22Rv1 (cell line): ENCODE results near the gene GPRC5A.

Experiments used
- H3K27ac ChIP-seq: fragments of 450-650 bp; 2 replicates; pipeline ENCODE4 v1.5.1; 2017
- ZFX ChIP-seq: fragments of 450-650 bp; IDR thresholded peaks from 2 replicates; pipeline ENCODE4 v1.6.1; 2017; ENCODE audit warnings: antibody characterized with exemption, borderline replicate concordance
- TF ChIP-seq, protein P1 (sequence below): fragments of 450-650 bp; IDR thresholded peaks from 2 replicates; pipeline ENCODE4 v1.5.1; 2017; ENCODE audit warnings: mild to moderate bottlenecking

GPRC5A gene

DNA sequence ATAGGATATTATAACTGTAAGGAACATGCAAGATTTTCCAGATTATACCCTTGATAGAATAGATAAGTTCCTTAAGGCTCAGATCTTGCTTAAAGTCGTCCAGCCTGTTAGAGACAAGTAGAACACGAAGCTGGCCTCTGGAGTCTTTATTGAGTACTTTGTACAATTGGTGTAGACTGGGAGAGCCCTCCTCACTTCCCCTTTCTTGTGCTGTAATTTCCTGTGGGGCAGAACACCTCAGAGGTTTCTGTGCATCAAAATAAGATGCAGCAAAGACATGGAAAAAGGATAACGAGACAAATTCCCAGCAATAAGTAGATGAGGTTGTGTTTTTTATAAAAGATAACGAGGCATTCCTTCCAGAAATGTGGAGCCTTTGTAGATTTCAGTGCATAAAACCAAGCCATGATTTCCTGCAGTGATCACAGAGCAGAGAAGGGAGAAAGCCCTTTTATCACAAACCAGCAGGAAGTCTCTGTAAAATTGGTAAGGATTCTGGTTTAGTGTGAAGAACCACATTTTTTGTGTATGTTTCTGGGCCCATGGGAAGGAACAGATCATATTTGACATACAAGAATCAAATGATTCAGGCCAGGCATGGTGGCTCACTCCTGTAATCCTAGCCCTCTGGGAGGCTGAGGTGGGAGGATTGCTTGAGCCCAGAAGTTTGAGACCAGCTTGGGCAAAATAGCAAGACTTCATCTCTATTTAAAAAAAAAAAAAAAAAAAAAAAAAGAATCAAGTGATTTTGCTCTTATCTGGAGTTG lies 18.0 kb downstream of the GPRC5A start:
- TF ChIP-seq, protein P1, sequence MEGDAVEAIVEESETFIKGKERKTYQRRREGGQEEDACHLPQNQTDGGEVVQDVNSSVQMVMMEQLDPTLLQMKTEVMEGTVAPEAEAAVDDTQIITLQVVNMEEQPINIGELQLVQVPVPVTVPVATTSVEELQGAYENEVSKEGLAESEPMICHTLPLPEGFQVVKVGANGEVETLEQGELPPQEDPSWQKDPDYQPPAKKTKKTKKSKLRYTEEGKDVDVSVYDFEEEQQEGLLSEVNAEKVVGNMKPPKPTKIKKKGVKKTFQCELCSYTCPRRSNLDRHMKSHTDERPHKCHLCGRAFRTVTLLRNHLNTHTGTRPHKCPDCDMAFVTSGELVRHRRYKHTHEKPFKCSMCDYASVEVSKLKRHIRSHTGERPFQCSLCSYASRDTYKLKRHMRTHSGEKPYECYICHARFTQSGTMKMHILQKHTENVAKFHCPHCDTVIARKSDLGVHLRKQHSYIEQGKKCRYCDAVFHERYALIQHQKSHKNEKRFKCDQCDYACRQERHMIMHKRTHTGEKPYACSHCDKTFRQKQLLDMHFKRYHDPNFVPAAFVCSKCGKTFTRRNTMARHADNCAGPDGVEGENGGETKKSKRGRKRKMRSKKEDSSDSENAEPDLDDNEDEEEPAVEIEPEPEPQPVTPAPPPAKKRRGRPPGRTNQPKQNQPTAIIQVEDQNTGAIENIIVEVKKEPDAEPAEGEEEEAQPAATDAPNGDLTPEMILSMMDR: no peak
- TF ChIP-seq ZFX: no peak
- no peak overlapping the region for H3K27ac ChIP-seq

DNA sequence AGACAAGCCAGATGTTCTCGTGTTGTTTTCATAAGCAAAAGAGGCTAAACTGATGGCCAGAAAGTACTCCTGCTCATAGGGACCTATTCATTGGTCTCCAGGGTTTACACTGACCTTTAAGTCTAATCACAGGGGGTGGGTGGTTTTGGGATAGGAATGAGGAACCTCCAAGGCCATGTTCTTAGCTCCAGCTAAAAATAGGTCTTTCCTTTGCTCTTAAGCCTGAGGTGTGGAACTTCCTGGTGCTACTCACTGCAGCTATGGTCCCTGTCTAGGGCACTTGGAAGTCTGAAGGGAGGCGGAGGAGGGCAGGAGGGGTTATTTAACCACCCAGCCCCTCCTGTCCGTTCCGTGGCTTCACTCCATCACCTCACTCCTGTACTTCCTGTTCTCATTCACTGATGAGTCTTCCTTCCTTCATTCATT lies 18.6 kb downstream of the GPRC5A start:
- H3K27ac ChIP-seq: no peak overlapping the region
- TF ChIP-seq, protein P1: no peak
- no peak for TF ChIP-seq ZFX

DNA sequence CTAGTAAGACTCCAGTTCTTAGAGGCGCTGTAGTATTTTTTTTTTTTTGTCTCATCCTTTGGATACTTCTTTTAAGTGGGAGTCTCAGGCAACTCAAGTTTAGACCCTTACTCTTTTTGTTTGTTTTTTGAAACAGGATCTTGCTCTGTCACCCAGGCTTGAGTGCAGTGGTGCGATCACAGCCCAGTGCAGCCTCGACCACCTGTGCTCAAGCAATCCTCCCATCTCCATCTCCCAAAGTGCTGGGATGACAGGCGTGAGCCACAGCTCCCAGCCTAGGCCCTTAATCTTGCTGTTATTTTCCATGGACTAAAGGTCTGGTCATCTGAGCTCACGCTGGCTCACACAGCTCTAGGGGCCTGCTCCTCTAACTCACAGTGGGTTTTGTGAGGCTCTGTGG lies 21.3 kb downstream of the GPRC5A start:
- H3K27ac ChIP-seq: no peak overlapping the region
- TF ChIP-seq, protein P1: no peak
- TF ChIP-seq ZFX: no peak

DNA sequence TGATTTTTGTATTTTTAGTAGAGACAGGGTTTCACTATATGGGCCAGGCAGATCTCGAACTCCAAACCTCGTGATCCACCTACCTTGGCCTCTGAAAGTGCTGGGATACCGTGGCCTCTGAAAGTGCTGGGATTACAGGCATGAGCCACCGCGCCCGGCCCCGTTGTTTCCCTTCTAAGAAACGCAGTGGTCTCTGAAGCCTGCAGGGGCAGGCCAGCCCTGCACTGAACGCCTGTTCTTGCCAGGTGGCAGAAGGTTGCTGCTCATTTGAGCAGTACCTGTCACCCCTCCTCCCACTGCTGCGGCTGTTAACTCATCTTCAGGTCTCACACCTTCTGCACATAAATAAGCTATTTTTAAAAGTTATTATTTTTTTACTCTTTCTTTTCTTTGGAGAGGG lies 24.3 kb downstream of the GPRC5A start:
- TF ChIP-seq ZFX: no peak
- TF ChIP-seq, protein P1: no peak
- no peak overlapping the region for H3K27ac ChIP-seq

DNA sequence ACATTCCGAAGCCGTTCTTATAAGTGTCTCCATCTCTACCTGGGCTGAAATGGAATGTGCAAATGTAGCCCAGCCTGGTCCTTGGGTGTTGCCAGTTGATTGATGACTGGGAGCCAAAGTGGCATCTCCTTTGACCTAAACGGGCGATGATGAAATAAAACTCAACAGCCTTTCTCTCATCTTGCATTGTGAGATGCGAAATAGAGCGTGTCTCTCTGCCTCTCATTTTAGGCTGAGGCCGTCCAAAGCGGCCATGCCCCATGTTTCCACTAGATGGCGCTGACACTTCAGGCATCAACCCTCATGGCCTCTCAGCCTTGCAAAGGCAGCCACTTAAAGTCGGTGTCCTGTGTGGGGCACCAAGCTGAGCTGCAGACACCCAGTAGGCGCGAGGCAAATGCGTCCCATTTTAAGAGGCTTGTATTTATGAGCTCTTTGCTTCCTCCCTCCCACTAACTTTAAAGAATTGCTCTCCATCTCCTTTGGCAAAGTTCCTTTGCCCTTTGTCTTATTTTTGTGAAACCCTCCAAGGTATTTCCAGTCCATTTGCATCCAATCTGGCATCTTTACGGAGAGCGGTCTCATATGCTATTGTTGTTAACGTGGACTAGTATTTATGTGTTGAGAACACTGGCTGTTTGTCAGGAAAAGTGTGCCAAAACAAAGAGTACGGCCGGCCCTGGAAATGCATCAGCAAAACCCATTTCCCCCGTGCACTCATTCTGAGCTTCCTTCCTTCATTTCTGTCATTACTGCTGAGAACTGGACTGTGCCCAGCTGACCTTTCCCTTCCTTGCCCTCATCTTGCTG lies 25.0 kb downstream of the GPRC5A start:
- no peak for TF ChIP-seq ZFX
- TF ChIP-seq, protein P1: peak; percentile 99
- H3K27ac ChIP-seq: no peak overlapping the region

DNA sequence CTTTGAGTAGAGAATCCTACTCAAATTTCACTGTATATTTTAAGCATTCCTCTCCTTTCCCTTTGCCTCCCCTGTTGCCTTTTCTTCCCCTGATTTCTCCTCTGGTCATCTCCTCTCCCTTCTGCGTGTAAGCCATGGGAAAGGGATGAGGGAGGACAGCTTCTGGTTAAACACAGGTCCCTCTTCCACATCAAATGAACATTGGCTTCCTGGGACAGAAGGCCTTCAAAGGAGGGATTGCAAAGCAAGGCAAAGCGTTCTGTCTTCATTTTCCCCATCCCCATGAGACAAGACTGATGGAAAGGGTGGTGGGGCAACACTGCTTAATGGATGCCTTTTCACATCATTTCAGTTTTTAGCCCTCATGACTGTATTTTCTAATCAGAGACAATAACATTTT lies 26.2 kb downstream of the GPRC5A start:
- TF ChIP-seq, protein P1: no peak
- TF ChIP-seq ZFX: no peak

DNA sequence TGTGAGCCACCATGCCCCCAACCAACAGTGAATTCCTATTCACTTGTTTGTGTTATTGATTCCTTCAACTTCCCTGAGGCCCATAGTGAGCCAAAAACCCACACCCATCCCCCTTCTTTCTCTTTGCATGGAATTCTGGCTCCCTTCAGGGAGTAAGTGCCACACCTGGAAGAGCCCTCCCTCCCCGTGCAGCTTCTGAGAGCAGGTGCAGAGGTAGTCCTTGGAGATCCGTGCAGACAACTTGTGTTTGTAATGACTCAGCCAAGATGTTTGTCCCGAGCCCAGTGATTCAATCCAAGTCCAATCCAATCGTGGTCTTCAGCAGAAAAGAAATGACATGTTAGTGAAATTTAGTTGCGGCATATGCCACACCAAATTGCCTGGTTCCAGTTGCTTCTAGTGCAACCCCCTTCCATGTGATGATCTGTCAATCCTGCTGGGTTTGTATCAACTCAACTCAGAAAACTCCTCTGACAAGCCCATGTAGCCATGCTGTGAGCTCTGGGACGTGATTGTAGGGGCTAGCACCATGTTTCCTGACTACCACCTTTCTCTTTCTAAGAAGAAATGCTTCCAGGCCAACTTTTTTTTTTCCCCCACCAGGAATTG lies 27.5 kb downstream of the GPRC5A start:
- TF ChIP-seq, protein P1: no peak
- no peak for TF ChIP-seq ZFX
- H3K27ac ChIP-seq: no peak overlapping the region

More for the DNA sequence above, 26.2 kb downstream of the GPRC5A start:
- H3K27ac ChIP-seq: no peak overlapping the region
